Activated B cell treated with CpG ODN at 0.5 μM for 24 hours (primary cell): ENCODE data around the gene CIART. TPM values are rescaled to one million over a fixed set of nuclear protein-coding genes. Genes with fewer than 3 reads are reported as not detected.

Experiments used
- ATAC-seq: fragments of 200-7000 bp; cut with Tn5 transposase; one replicate; pipeline ENCODE4 v1.10.0; 2021; ENCODE audit warnings: low read depth, mild to moderate bottlenecking, moderate library complexity
- CTCF ChIA-PET: fragments of 350-600 bp; sonication (Branson Sonifier 250); formaldehyde crosslinking; loops from one replicate; lab custom pipeline; 2021; ENCODE audit warnings: antibody characterized with exemption; lab: Charles Lee
- POLR2A ChIA-PET: fragments of 350-600 bp; sonication (Branson Sonifier 250); formaldehyde crosslinking; loops from one replicate; lab custom pipeline; 2021; ENCODE audit warnings: antibody characterized with exemption; lab: Charles Lee
- DNase-seq: peaks from one replicate; pipeline ENCODE4 v3.0.0; 2022
- H3K27ac Mint-ChIP-seq: one replicate; pipeline ENCODE4 v1.8.0; 2020; ENCODE audit warnings: mixed read lengths
- H3K27me3 Mint-ChIP-seq: one replicate; pipeline ENCODE4 v1.8.0; 2021; ENCODE audit warnings: mixed read lengths
- H3K36me3 Mint-ChIP-seq: one replicate; pipeline ENCODE4 v1.8.0; 2021; ENCODE audit warnings: low read depth, mixed read lengths
- H3K4me1 Mint-ChIP-seq: one replicate; pipeline ENCODE4 v1.8.0; 2021; ENCODE audit warnings: mixed read lengths
- H3K4me3 Mint-ChIP-seq: one replicate; pipeline ENCODE4 v1.8.0; 2020; ENCODE audit warnings: mild to moderate bottlenecking, mixed read lengths
- H3K9me3 Mint-ChIP-seq: one replicate; pipeline ENCODE4 v1.8.0; 2020; ENCODE audit warnings: mixed read lengths
- CTCF ChIP-seq: fragments of 200-600 bp; IDR thresholded peaks from one replicate; pipeline ENCODE4 v1.8.0; 2022; ENCODE audit warnings: antibody characterized with exemption, mild to moderate bottlenecking
- intact Hi-C: fragments of 100-400 bp; cut with micrococcal nuclease; formaldehyde crosslinking; loops from one replicate; pipeline ENCODE4 v1.15.1; 2024
- total RNA-seq: library from RNA; stranded (reverse); gene quantifications from 2 replicates; pipeline ENCODE4 v1.2.3, GENCODE V29; 2022

CIART gene
- total RNA-seq, 1 donor from 2014 or later = 1.0 TPM

GRCh38 chr1:150320667-150320978 is 38.3 kb downstream of the CIART start:
- TF ChIP-seq CTCF = no peak
- Mint-ChIP-seq H3K27me3 (peaks cover 2% of the 10 kb centered on the region), H3K4me1 (peaks cover 22% of the 10 kb centered on the region), H3K4me3 (peak overlapping the region; percentile 100), H3K9me3 (no peaks in the 10 kb centered on the region), H3K36me3 (peaks cover 26% of the 10 kb centered on the region), H3K27ac (peak overlapping the region; percentile 99)
- ChIA-PET POLR2A (interaction anchor here (0.6 to 2.9 kb wide), 7 partner anchors 19 to 751 kb away, joined by 3 to 20 read pairs (median 3); partner anchors contain the start of gene RPRD2), CTCF (interaction anchor here (0.9 to 1.4 kb wide), 2 partner anchors 63 to 65 kb away, joined by 3 to 5 read pairs; partner anchors contain the start of gene CA14)
- ATAC-seq (no peak), DNase-seq (no peak)
- intact Hi-C loops = loop anchor here (2.0 to 5.0 kb wide), 3 partner anchors 28 to 1027 kb away; partner anchors contain the start of genes CIART, MRPS21 and RFX5

GRCh38 chr1:150321826-150322166 is 39.4 kb downstream of the CIART start:
- no peak for ATAC-seq
- peak overlapping the region; percentile 100 for H3K4me3 Mint-ChIP-seq
- POLR2A ChIA-PET = interaction anchor here (0.5 to 2.9 kb wide), 4 partner anchors 19 to 404 kb away, joined by 3 to 20 read pairs (median 4); partner anchors contain the start of gene RPRD2
- H3K27me3 Mint-ChIP-seq = peaks cover 2% of the 10 kb centered on the region
- H3K36me3 Mint-ChIP-seq = peaks cover 37% of the 10 kb centered on the region
- no peaks in the 10 kb centered on the region for H3K9me3 Mint-ChIP-seq
- H3K27ac Mint-ChIP-seq = peak overlapping the region; percentile 99
- TF ChIP-seq CTCF = no peak
- CTCF ChIA-PET = interaction anchor here (1.4 kb wide), 1 partner anchor 66 kb away, joined by 5 read pairs; no protein-coding TSS in a partner anchor
- no peak for DNase-seq
- intact Hi-C loops = loop anchor here (1.0 to 5.0 kb wide), 6 partner anchors 29 to 1026 kb away; partner anchors contain the start of genes APH1A, CIART, ENSA and MRPS21
- peaks cover 22% of the 10 kb centered on the region for H3K4me1 Mint-ChIP-seq

DNA sequence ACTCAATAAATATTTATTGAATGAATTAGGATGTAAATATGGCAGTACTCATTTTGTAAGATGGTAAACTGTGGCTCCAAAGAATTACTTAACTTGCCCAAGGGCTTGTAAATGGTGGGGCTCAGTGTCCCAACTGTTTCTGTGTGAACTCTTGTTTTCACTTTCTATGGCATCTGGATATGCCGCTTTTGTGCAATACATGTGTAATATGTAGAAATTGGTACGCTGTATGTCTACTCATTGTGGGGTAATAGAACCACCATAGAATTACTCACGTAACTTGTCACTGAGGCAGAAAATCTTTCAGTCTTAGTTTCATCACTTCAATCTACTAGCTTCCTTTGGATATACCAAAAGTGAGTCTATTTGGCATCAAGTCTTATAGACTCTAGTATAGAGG is 40.0 kb downstream of the CIART start:
- TF ChIP-seq CTCF = no peak
- intact Hi-C loops = loop anchor here (5.0 kb wide), 2 partner anchors 40 to 1025 kb away; partner anchors contain the start of genes CIART and RFX5
- peaks cover 41% of the 10 kb centered on the region for H3K36me3 Mint-ChIP-seq
- ChIA-PET CTCF (no interaction called here), POLR2A (interaction anchor here (0.5 to 2.9 kb wide), 6 partner anchors 19 to 1078 kb away, joined by 3 to 20 read pairs (median 4); partner anchors contain the start of gene RPRD2)
- DNase-seq (no peak), ATAC-seq (no peak)
- H3K4me3 Mint-ChIP-seq = peak overlapping the region; percentile 100
- H3K27ac Mint-ChIP-seq = peak overlapping the region; percentile 99
- peaks cover 2% of the 10 kb centered on the region for H3K27me3 Mint-ChIP-seq
- H3K4me1 Mint-ChIP-seq = peaks cover 22% of the 10 kb centered on the region
- H3K9me3 Mint-ChIP-seq = no peaks in the 10 kb centered on the region

GRCh38 chr1:150332651-150333290 is 50.4 kb downstream of the CIART start:
- DNase-seq (no peak), ATAC-seq (no peak)
- no peak for TF ChIP-seq CTCF
- Mint-ChIP-seq H3K4me3 (no peak overlapping the region), H3K4me1 (peaks cover 2% of the 10 kb centered on the region), H3K36me3 (peaks cover 78% of the 10 kb centered on the region), H3K27ac (no peak overlapping the region), H3K9me3 (no peaks in the 10 kb centered on the region), H3K27me3 (no peaks in the 10 kb centered on the region)
- ChIA-PET CTCF (no interaction called here), POLR2A (interaction anchor here (0.6 kb wide), 2 partner anchors 9 to 36 kb away, joined by 3 to 4 read pairs; no protein-coding TSS in a partner anchor)
- intact Hi-C loops = no loop called here

Other genes with a start within 250 kb of the CIART start
- 39.0 and 46.0 TPM in 2 replicates for gene VPS45, start 214.8 kb upstream of the CIART start, total RNA-seq
- gene PLEKHO1, start 132.6 kb upstream of the CIART start, total RNA-seq = 195 and 208 TPM in 2 replicates
- gene ANP32E, start 46.4 kb upstream of the CIART start, total RNA-seq = 70.5 and 84.3 TPM in 2 replicates
- gene CA14, start 24.8 kb upstream of the CIART start, total RNA-seq = not detected in 2 replicates
- gene APH1A, start 13.5 kb upstream of the CIART start, total RNA-seq = 145 TPM in 2 replicates
- gene C1orf54, start 9.8 kb upstream of the CIART start, total RNA-seq = 0.38 and 0.39 TPM in 2 replicates
- 66.8 and 69.2 TPM in 2 replicates for gene MRPS21, start 11.3 kb downstream of the CIART start, total RNA-seq
- gene PRPF3, start 39.0 kb downstream of the CIART start, total RNA-seq = 112 and 136 TPM in 2 replicates
- gene RPRD2, start 81.6 kb downstream of the CIART start, total RNA-seq = 27.1 and 28.6 TPM in 2 replicates
- 42.6 and 50.7 TPM in 2 replicates for gene TARS2, start 204.9 kb downstream of the CIART start, total RNA-seq
- 1.7 and 2.1 TPM in 2 replicates for gene ECM1, start 225.6 kb downstream of the CIART start, total RNA-seq
- gene FALEC, start 233.2 kb downstream of the CIART start, total RNA-seq = 1.1 TPM in 1 of 2 replicates, not detected in the other